Bronchial epithelial cell (primary cell): ENCODE measurements around the gene ARHGAP42. TPM values are rescaled to one million over a fixed set of nuclear protein-coding genes. Genes with fewer than 3 reads are reported as not detected.

Source experiments
- DNase-seq: peaks from one replicate; pipeline ENCODE4 v3.0.0-alpha.2; 2010; ENCODE audit warnings: low read depth
- FAIRE-seq: peaks from 2 replicates; lab custom pipeline; 2011; peaks lifted over from hg19 to GRCh38; lab: Jason Lieb, UNC
- H3K27me3 ChIP-seq: 2 replicates; pipeline ENCODE4 v1.5.1; 2011; ENCODE audit warnings: low read length; ENCODE audit not compliant: control insufficient read depth, insufficient read depth
- H3K36me3 ChIP-seq: 2 replicates; pipeline ENCODE4 v1.5.1; 2011; ENCODE audit warnings: low read length; ENCODE audit not compliant: control insufficient read depth, insufficient read depth
- H3K4me3 ChIP-seq: 2 replicates; pipeline ENCODE4 v1.5.1; 2011; ENCODE audit warnings: mild to moderate bottlenecking, low read depth, low read length, control low read depth
- total RNA-seq: library from RNA; depleted of rRNA; stranded (reverse); fragments of >200 nt; gene quantifications from 2 replicates; pipeline ENCODE4 v1.2.1, GENCODE V29; 2014
- TF ChIP-seq, protein P1 (sequence below): IDR thresholded peaks from 2 replicates; pipeline ENCODE4 v1.5.1; 2011; ENCODE audit warnings: mild to moderate bottlenecking, moderate library complexity, low read length, control low read depth, inconsistent platforms; ENCODE audit not compliant: insufficient read depth, severe bottlenecking

ARHGAP42 gene
- total RNA-seq, 1 donor from 2014 or later = 5.3 TPM

DNA sequence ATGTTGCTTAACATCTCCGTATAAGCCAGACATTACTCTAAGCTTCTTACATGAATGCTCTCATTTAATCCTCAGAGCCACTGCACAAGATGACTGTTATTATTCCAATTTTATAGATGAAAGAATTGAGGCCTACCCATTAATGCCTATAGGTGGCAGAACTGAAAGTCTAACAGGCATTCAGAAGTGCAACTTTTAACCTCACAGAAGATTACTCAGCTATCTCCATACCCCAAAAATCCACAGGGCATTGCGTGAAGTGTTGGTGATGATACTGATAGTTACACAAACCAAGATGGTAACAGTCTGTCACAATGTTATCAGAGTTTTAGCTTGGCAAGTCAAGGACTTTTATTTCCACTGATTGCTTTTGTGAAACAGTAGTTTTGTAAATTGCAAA is 130.5 kb downstream of the ARHGAP42 start:
- no peaks in the 10 kb centered on the region for H3K36me3 ChIP-seq
- no peak for FAIRE-seq
- H3K4me3 ChIP-seq = no peak overlapping the region
- DNase-seq = no peak
- H3K27me3 ChIP-seq = no peaks in the 10 kb centered on the region
- TF ChIP-seq, protein P1, sequence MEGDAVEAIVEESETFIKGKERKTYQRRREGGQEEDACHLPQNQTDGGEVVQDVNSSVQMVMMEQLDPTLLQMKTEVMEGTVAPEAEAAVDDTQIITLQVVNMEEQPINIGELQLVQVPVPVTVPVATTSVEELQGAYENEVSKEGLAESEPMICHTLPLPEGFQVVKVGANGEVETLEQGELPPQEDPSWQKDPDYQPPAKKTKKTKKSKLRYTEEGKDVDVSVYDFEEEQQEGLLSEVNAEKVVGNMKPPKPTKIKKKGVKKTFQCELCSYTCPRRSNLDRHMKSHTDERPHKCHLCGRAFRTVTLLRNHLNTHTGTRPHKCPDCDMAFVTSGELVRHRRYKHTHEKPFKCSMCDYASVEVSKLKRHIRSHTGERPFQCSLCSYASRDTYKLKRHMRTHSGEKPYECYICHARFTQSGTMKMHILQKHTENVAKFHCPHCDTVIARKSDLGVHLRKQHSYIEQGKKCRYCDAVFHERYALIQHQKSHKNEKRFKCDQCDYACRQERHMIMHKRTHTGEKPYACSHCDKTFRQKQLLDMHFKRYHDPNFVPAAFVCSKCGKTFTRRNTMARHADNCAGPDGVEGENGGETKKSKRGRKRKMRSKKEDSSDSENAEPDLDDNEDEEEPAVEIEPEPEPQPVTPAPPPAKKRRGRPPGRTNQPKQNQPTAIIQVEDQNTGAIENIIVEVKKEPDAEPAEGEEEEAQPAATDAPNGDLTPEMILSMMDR = no peak

GRCh38 chr11:100820621-100821020 is 133.5 kb downstream of the ARHGAP42 start:
- Histone ChIP-seq H3K27me3 (no peaks in the 10 kb centered on the region), H3K36me3 (no peaks in the 10 kb centered on the region), H3K4me3 (no peak overlapping the region)
- FAIRE-seq (no peak), DNase-seq (no peak)
- TF ChIP-seq, protein P1 = no peak

GRCh38 chr11:100821198-100821597 is 134.1 kb downstream of the ARHGAP42 start:
- no peak for DNase-seq
- TF ChIP-seq, protein P1 = no peak
- Histone ChIP-seq H3K4me3 (no peak overlapping the region), H3K36me3 (no peaks in the 10 kb centered on the region), H3K27me3 (no peaks in the 10 kb centered on the region)
- no peak for FAIRE-seq

DNA sequence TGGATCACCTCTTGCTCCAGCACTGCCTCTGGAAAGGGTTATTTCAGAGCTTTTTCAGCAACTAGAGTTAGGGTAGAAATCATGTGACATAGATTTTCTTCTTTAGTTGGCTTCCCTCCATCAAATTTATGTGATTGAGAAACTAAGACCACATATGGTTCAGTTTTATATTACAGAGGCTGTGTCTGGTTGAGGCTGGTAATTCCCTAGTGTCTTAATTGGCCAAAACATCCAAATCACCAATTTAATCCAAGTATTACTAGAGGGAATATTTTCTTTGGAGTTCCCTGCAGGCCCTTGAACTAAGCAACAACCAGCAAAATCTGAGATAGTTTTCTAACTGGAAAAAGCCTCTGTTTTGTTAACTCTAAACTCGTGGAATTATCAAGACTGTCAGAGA is 136.3 kb downstream of the ARHGAP42 start:
- DNase-seq (no peak), FAIRE-seq (no peak)
- Histone ChIP-seq H3K4me3 (no peak overlapping the region), H3K36me3 (no peaks in the 10 kb centered on the region), H3K27me3 (no peaks in the 10 kb centered on the region)
- TF ChIP-seq, protein P1 = no peak

- TF ChIP-seq, protein P1 = no peak
- FAIRE-seq = no peak
- H3K4me3 ChIP-seq = no peak overlapping the region
- DNase-seq = no peak
- H3K36me3 ChIP-seq = no peaks in the 10 kb centered on the region
- no peaks in the 10 kb centered on the region for H3K27me3 ChIP-seq
These were observed 137.1 kb downstream of the ARHGAP42 start for GRCh38 chr11:100824041-100824809.
